ENCODE data around the gene PAX7. TPM values are rescaled to one million over a fixed set of nuclear protein-coding genes. Genes with fewer than 3 reads are reported as not detected.

PAX7 gene
- polyA plus RNA-seq, 2 of the 4 experiments (the other 2 are of a cell fraction): 0.23 to 0.48 TPM

- no peak for TF ChIP-seq RFX5 (IDR thresholded peaks at IDR 0.05)
- no peak for TF ChIP-seq REST (IDR thresholded peaks at IDR 0.05)
- no peak for TF ChIP-seq MAFK (IDR thresholded peaks at IDR 0.05; ENCODE audit: partially characterized antibody)
- no peak for TF ChIP-seq FOSL2 (IDR thresholded peaks at IDR 0.05)
- TF ChIP-seq FOSL2 (CRISPR knock-in tag; IDR thresholded peaks at IDR 0.05): no peak
- no peak for TF ChIP-seq MAX (IDR thresholded peaks at IDR 0.05)
- TF ChIP-seq EHMT2 (IDR thresholded peaks at IDR 0.05; ENCODE audit: low read depth): no peak
- no peak for TF ChIP-seq HOXB13 (CRISPR knock-in tag; IDR thresholded peaks at IDR 0.05; ENCODE audit: low read depth)
Observed at GRCh38 chr1:18761948-18762840, 131.5 kb downstream of the PAX7 start (continued).

- no peak overlapping the region for H3K4me2 ChIP-seq
- H3K9me3 ChIP-seq: no peaks in the 10 kb centered on the region
- DNase-seq (ENCODE audit: low read depth in 1 of 2, low spot score in 1 of 2): no peak
- no peak for FAIRE-seq
- no peak overlapping the region for H3K4me3 ChIP-seq
- TF ChIP-seq E2F6 (IDR thresholded peaks at IDR 0.05; ENCODE audit: borderline replicate concordance, low read depth): no peak
- no peak for TF ChIP-seq RARB (CRISPR knock-in tag; IDR thresholded peaks at IDR 0.05)
- no peak for TF ChIP-seq HEYL (CRISPR knock-in tag; IDR thresholded peaks at IDR 0.05)
- no peak for TF ChIP-seq MAZ (IDR thresholded peaks at IDR 0.05; ENCODE audit: borderline replicate concordance, low read depth, low read length)
- TF ChIP-seq CHD2 (IDR thresholded peaks at IDR 0.05; ENCODE audit: low read length, partially characterized antibody): no peak
- TF ChIP-seq RNF2 (IDR thresholded peaks at IDR 0.05; ENCODE audit: borderline replicate concordance, low read depth): no peak
- TF ChIP-seq ZFP36 (IDR thresholded peaks at IDR 0.05; ENCODE audit: borderline replicate concordance, partially characterized antibody): no peak
- TF ChIP-seq ZSCAN20 (CRISPR knock-in tag; IDR thresholded peaks at IDR 0.05): no peak
- no peak for TF ChIP-seq REST (IDR thresholded peaks at IDR 0.05)
- TF ChIP-seq RFX5 (IDR thresholded peaks at IDR 0.05): no peak
- no peak for TF ChIP-seq JUNB (IDR thresholded peaks at IDR 0.05)
- TF ChIP-seq HES2 (IDR thresholded peaks at IDR 0.05): no peak
- no peak for TF ChIP-seq EP300 (IDR thresholded peaks at IDR 0.05)
- no peak for TF ChIP-seq HMGXB4 (CRISPR knock-in tag; IDR thresholded peaks at IDR 0.05; ENCODE audit: borderline replicate concordance)
- no peak for TF ChIP-seq FOSL2 (IDR thresholded peaks at IDR 0.05)
- no peak for TF ChIP-seq FOSL2 (CRISPR knock-in tag; IDR thresholded peaks at IDR 0.05)
- TF ChIP-seq CBX8 (IDR thresholded peaks at IDR 0.05): no peak
- TF ChIP-seq CEBPB (IDR thresholded peaks at IDR 0.05): no peak
- WGBS (ENCODE audit: missing lambda C conversion rate): 11% methylated on average over 7 of the region's 7 CpGs
- POLR2A ChIA-PET: no interaction called here
- no peak for ATAC-seq
- no peak overlapping the region for H3K27ac ChIP-seq
- CTCF ChIA-PET: interaction anchor here (1.1 kb wide), 1 partner anchor 29 kb away, joined by 3 read pairs; no protein-coding TSS in a partner anchor
- no peaks in the 10 kb centered on the region for H3K4me1 ChIP-seq
Observed at GRCh38 chr1:18764362-18764761, 133.7 kb downstream of the PAX7 start.
